Measurements from ENCODE around the gene C22orf23.
"Not testable (repeated sequence)": the region's sequence is repeated elsewhere in the genome, so short reads cannot be mapped to it uniquely, and the experiment has no call there.

Gene C22orf23

DNA sequence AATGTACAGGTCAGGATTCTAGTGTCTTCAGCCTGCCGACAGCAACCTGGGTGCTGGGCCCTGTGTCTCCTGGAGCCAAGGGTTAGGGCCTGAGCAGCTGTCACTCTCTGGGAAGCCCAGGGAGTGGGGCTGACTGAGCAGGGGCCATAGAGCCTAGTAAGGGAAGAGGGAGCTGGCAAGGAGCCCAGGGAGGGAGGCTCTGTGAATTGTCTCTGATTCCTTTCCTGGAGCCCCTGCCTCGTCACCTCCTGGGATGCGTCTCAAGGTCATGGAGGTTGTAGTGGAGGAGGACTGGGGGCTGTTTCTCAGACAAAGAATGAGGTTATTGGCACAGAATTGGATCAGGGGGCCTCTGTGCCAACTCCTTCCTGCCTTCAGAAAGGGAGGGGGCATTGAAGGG, 19.1 kb upstream of the C22orf23 start:
- in situ Hi-C loops (cut with MboI; ENCODE audit: low sequenced_read_pairs) = no loop called here
- DNase-seq (ENCODE audit: low spot score in 2 of 2) = no peak
- Histone ChIP-seq H3K4me3 (no peak overlapping the region), H3K27me3 (ENCODE audit: low read depth) (no peaks in the 10 kb centered on the region), H3K4me1 (no peaks in the 10 kb centered on the region), H3K9me3 (no peaks in the 10 kb centered on the region), H3K36me3 (replicated peaks) (peaks cover 12% of the 10 kb centered on the region)

DNA sequence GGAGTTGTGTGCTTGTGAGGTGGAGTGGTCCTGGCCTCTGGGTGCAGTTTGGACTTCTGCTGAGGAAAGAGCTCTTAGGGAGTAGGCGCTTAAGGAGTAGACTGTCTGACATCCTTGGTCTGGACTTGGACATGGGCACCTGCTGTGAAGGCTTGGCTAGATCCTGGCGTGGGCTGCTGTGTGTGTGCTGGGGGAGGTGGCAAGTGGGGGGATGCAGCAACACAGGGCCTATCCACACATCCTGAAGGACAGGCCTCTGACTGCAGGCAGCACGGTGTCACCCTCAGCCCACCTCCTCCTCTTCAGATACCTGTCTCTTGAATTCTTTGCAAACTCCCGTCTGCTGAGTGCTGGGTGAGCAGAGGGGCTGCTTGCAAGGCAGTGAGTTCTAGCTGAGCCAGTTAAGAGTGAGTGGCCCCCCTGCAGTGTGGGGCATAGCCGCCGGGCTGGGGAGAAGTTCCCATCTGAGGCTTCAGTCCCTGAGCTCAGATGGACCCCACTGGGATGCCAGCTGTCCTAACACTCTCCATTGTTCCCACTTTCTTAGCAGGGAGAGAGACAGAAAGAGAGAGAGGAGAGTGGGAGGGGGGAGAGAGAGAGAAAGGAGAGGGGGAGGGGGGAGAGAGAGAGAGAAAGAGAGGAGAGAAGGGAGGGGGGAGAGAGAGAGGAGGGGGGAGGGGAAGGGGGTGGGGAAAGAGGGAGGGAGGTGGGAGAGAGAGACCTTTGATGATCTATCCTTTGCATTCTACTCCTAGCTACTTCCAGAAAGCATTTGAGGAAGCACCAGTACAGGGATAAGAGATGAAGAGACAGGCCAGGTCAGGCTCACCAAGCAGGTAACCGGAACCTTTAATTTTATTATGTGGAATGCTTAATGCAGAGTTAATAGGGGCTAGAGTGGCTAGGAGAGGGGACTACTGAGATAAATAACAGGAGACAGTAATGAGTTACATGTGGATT, 18.4 kb upstream of the C22orf23 start:
- no peak for DNase-seq (ENCODE audit: low spot score in 2 of 2)
- Histone ChIP-seq H3K4me3 (no peak overlapping the region), H3K36me3 (replicated peaks) (peaks cover 20% of the 10 kb centered on the region), H3K9me3 (no peaks in the 10 kb centered on the region), H3K27me3 (ENCODE audit: low read depth) (no peaks in the 10 kb centered on the region), H3K4me1 (no peaks in the 10 kb centered on the region)
- in situ Hi-C loops (cut with MboI; ENCODE audit: low sequenced_read_pairs) = no loop called here

DNA sequence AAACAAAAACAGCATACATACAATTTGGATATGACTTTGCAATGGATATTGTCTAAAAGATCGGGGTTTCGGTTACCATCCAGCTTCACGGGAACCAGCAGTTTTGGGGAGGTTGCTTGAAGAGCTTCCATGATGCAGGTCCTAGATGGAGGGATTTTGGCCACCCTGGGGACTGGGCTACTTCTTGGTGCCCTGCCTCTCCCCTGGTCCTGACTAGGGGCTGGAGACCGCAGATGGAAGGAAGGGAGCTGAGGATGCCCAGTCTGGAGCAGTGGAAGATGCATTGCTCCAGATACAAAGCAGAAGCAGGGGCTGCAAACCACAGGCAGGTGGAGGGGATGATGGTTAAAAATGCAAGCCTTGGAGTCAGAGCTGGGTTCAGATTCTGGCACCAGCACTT, 17.5 kb upstream of the C22orf23 start:
- no peaks in the 10 kb centered on the region for H3K4me1 ChIP-seq
- peaks cover 29% of the 10 kb centered on the region for H3K36me3 ChIP-seq (replicated peaks)
- in situ Hi-C loops (cut with MboI; ENCODE audit: low sequenced_read_pairs) = no loop called here
- H3K4me3 ChIP-seq = no peak overlapping the region
- H3K27me3 ChIP-seq (ENCODE audit: low read depth) = no peaks in the 10 kb centered on the region
- DNase-seq (ENCODE audit: low spot score in 2 of 2) = no peak
- H3K9me3 ChIP-seq = no peaks in the 10 kb centered on the region

DNA sequence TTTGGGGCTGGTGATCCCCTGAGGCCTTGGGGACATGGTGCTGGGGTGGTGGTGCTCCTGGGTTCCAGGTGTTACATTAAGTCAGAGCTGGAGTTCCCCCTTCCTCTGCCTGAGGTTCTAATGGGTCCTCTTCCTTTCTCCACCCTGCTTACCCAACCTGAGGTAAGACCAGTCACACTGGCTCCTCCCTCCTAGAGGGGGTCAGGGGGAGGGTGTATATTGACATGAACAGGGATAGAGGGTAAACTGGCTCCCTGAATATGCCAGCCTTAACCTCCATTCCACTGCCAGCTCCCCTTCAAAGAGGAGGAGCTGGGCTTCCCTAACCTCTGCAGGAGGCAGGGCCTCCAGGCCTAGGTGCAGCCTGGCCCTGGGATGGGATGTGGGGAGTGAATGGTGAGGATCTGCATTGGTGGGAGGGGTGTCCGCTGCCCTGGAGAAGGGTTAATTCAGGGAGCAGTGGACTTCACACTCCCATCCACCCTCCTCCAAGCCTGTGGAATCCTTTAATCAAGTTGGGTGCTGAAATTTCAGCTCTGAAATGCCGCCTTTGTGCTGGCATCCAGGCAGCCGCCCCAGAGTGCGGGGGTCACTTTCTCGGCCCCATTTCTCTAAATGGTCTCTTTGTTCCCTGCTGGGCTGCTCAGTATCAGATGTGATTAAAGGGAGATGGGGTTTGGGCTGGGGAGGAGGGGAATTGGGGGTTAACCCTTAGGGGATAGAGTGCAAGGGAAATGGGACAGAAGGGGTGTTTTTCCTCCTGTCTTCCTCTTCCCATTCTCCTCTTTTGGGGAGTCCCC, 15.3 kb upstream of the C22orf23 start:
- no peaks in the 10 kb centered on the region for H3K27me3 ChIP-seq (ENCODE audit: low read depth)
- in situ Hi-C loops (cut with MboI; ENCODE audit: low sequenced_read_pairs) = no loop called here
- H3K36me3 ChIP-seq (replicated peaks) = peaks cover 42% of the 10 kb centered on the region
- H3K4me3 ChIP-seq = no peak overlapping the region
- no peaks in the 10 kb centered on the region for H3K9me3 ChIP-seq
- H3K4me1 ChIP-seq = no peaks in the 10 kb centered on the region
- DNase-seq (ENCODE audit: low spot score in 2 of 2) = no peak

DNA sequence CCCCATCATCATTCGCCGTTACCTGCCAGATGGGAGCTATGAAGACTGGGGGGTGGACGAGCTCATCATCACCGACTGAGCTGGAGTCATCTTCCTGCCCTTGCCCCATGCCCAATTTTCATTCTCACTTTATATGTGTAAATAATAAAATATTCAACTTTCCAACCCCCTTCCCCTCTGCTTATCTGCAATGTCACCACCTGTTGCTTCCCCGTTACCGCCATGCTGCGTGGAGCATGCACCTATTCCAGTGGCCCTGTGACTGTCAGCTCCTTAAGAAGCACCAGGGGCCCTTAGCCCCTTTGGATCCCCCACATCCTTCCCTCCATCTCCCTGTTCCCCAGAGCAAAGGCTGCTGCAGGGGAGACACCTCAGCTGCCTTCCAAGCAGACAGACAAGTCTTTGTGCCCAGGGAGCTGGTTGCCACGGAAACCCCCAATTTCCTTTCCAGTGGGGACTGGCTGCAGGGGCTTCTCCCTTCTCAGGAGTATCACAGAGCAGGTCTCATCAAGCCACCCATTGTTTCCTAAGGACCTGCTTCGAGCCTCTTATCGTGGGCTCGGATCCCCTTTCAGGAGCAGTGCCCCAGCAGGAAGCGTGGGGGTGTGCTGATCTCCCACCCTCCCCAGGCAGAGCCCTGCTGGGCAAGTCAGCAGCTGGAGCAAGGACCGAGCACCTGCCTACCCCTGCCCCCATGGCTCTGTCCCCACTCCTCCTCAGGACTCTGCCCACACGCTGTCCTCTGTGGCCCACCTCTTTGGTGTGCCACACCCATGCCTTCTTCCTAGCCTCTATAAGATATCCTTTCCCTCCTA, 14.4 kb upstream of the C22orf23 start:
- no peak for DNase-seq (ENCODE audit: low spot score in 2 of 2)

DNA sequence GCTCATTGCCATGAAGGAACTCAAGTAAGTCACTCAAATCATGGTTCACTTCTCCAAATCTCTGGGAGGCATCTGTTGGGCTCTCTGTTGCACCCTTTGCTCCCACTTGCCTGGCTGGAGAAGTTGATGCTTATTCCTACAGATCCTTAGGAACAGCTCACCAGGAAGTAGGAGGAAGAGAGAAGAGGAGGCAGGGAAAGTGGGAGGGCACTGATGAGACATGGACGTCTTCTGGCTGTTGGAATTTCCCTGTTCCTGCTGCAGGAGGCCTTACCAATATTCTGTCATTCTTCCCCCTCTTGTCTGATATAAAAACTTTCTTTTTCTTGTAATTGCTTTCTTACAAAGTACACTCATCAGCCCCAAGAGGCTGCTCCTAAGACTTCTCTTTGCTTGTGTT, 13.7 kb upstream of the C22orf23 start:
- H3K4me1 ChIP-seq = no peaks in the 10 kb centered on the region
- in situ Hi-C loops (cut with MboI; ENCODE audit: low sequenced_read_pairs) = no loop called here
- H3K36me3 ChIP-seq (replicated peaks) = peaks cover 55% of the 10 kb centered on the region
- no peak for DNase-seq (ENCODE audit: low spot score in 2 of 2)
- H3K27me3 ChIP-seq (ENCODE audit: low read depth) = no peaks in the 10 kb centered on the region
- H3K9me3 ChIP-seq = no peaks in the 10 kb centered on the region
- H3K4me3 ChIP-seq = no peak overlapping the region

More for the DNA sequence above, 14.4 kb upstream of the C22orf23 start:
- Histone ChIP-seq H3K36me3 (replicated peaks) (peaks cover 48% of the 10 kb centered on the region), H3K4me3 (no peak overlapping the region), H3K9me3 (no peaks in the 10 kb centered on the region), H3K27me3 (ENCODE audit: low read depth) (no peaks in the 10 kb centered on the region), H3K4me1 (no peaks in the 10 kb centered on the region)
- in situ Hi-C loops (cut with MboI; ENCODE audit: low sequenced_read_pairs) = no loop called here

DNA sequence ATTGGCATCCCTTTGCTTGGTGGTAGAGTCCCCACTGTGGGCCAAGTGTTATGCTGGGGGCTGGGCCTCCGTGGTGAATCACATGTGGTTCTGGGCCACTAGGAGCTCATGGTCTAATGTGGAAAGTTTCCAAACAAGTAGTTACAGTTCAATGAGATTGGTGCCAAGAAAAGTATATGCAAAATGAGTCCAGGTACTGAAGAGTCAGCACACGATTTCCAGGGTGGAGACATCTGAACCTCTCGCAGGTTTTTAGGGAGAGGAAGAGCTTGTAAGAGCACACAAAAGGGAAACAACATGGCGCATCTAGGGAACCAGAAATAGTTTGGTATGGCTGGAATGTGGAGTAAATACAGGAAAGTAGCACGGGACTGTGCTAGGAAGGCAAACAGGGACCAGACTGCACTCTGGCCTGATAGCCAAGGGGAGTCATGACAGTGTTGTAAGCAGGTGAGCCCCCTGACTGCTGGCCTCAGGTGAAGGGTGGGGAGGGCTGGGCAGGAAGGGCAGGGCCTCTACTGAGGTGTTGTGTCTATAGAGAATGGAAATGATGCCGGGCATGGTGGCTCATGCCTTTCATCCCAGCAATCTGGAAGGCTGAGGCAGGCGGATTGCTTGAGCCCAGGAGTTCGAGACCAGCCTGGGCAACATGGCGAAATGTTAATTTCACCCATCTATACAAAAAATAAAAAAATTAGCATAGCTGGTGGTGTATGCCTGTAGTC, 12.7 kb upstream of the C22orf23 start:
- H3K36me3 ChIP-seq (replicated peaks) = peaks cover 66% of the 10 kb centered on the region
- no peaks in the 10 kb centered on the region for H3K27me3 ChIP-seq (ENCODE audit: low read depth)
- in situ Hi-C loops (cut with MboI; ENCODE audit: low sequenced_read_pairs) = no loop called here

DNA sequence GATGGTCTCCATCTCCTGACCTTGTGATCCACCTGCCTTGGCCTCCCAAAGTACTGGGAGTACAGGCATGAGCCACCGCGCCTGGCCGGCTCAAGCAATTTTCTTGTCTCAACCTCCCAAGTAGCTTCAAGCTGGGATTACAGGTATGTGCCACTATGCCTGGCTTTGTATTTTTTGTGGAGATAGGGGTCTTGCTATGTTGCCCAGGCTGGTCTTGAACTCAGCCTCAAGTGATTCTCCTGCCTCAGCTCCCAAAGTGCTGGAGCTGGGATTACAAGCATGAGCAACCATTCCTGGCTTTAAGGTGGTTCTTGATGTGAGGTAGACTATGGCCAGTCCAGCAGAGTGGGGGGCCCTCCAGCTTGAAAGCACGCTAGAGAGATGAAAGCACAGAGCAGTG, 7.7 kb upstream of the C22orf23 start:
- H3K4me1 ChIP-seq = no peaks in the 10 kb centered on the region
- H3K36me3 ChIP-seq (replicated peaks) = peaks cover 71% of the 10 kb centered on the region
- no peak for DNase-seq (ENCODE audit: low spot score in 2 of 2)
- in situ Hi-C loops (cut with MboI; ENCODE audit: low sequenced_read_pairs) = no loop called here
- H3K4me3 ChIP-seq = no peak overlapping the region
- H3K27me3 ChIP-seq (ENCODE audit: low read depth) = no peaks in the 10 kb centered on the region
- no peaks in the 10 kb centered on the region for H3K9me3 ChIP-seq

More for the DNA sequence above, 12.7 kb upstream of the C22orf23 start:
- DNase-seq (ENCODE audit: low spot score in 2 of 2) = no peak
- H3K9me3 ChIP-seq = no peaks in the 10 kb centered on the region
- no peaks in the 10 kb centered on the region for H3K4me1 ChIP-seq
- no peak overlapping the region for H3K4me3 ChIP-seq

DNA sequence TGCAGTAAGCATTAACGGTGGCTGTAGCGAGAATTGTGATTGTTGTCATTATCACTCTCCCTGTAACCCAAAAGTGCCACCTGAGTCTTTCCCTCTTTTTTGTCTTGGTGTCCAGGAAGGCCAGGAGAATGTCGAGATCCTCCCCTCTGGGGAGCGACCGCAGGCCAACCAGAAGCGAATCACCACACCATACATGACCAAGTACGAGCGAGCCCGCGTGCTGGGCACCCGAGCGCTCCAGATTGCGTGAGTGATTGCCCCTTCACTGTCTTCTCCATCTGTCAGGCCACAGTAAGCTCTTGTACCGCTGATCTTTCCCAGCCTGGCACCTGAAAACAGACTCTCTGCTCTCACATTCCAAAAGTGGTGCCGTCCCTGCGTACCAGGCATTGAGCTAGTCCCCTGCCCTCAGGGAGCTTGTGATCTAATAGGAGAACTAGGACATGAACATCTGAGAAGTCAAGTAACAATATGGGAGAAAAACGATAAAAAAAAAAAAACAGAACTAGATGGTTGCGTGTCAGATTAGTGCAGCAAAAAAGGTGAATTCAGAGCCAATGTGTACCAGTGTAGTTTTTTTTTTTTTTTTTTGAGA, 5.9 kb upstream of the C22orf23 start:
- in situ Hi-C loops (cut with MboI; ENCODE audit: low sequenced_read_pairs) = loop anchor here (10.0 kb wide), 1 partner anchor 145 kb away; no protein-coding TSS in a partner anchor
- no peak for DNase-seq (ENCODE audit: low spot score in 2 of 2)
- H3K4me1 ChIP-seq = peaks cover 5% of the 10 kb centered on the region
- H3K4me3 ChIP-seq = no peak overlapping the region
- no peaks in the 10 kb centered on the region for H3K27me3 ChIP-seq (ENCODE audit: low read depth)
- no peaks in the 10 kb centered on the region for H3K9me3 ChIP-seq
- H3K36me3 ChIP-seq (replicated peaks) = peaks cover 59% of the 10 kb centered on the region

DNA sequence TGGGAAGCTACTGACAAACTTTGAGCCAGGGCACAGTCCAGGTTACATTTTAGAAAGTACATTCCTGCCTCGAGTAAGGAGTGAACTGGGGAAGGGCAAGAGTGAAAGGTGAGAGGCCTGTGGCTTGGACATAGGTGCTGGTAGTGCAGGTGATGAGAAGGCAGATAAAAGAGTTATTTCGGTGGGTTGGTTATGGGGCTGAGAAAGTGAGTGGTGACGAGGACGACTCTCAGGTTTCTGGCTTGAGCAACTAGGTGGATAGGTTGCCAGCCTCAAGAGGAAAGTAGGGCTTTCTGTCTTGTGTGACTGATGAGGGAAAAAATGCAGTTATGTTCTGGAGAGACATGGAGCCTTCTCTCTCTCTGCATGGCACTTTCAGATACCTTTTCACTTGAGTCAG, 3.8 kb upstream of the C22orf23 start:
- Histone ChIP-seq H3K27me3 (ENCODE audit: low read depth) (no peaks in the 10 kb centered on the region), H3K4me3 (no peak overlapping the region), H3K36me3 (replicated peaks) (peaks cover 52% of the 10 kb centered on the region), H3K9me3 (no peaks in the 10 kb centered on the region), H3K4me1 (peaks cover 5% of the 10 kb centered on the region)
- in situ Hi-C loops (cut with MboI; ENCODE audit: low sequenced_read_pairs) = loop anchor here (10.0 kb wide), 1 partner anchor 142 kb away; no protein-coding TSS in a partner anchor
- DNase-seq (ENCODE audit: low spot score in 2 of 2) = no peak

DNA sequence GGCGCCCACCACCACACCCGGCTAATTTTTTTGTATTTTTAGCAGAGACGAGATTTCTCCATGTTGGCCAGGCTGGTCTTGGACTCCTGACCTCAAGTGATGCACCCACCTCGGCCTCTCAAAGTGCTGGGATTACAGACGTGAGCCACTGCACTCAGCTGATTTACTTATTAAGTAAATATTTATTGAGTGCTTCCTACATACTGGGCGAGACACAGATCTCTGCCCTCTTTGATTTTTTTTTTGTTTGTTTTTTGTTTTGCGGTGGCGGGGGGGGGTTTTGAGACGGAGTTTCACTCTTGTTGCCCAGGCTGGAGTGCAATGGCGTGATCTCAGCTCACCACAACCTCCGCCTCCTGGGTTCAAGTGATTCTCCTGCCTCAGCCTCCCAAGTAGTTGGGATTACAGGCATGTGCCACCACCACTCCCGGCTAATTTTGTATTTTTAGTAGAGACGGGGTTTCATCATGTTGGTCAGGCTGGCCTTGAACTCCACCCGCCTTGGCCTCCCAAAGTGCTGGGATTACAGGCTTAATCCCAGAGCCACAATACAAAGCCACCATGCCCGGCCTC, 2.5 kb upstream of the C22orf23 start:
- H3K4me1 ChIP-seq; H3K4me3 ChIP-seq; H3K27me3 ChIP-seq (ENCODE audit: low read depth); DNase-seq (ENCODE audit: low spot score in 2 of 2); H3K9me3 ChIP-seq: not testable (repeated sequence)
- peaks cover 38% of the 10 kb centered on the region for H3K36me3 ChIP-seq (replicated peaks)
- in situ Hi-C loops (cut with MboI; ENCODE audit: low sequenced_read_pairs) = loop anchor here (10.0 kb wide), 1 partner anchor 141 kb away; no protein-coding TSS in a partner anchor

DNA sequence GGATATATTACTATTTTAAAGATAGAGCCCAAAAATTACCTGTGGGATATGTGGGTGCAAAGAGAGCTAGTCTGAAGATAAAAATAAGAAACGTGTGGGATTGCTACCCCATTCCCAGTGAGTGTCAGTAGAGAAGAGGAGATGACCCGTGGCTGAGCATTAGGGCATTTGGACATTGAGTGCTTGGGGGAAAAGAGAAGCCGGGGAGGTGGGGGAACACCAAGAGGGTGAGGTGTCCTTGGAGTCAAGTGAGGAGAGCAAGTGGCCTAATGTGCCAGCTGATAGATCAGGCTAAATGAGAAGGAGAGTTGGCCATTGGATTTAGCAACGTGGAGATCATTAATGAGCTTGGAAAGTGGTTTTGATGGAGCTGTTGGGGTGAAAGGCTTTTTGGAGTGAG, 1.3 kb upstream of the C22orf23 start:
- Histone ChIP-seq H3K4me1 (peaks cover 5% of the 10 kb centered on the region), H3K36me3 (replicated peaks) (peaks cover 33% of the 10 kb centered on the region), H3K27me3 (ENCODE audit: low read depth) (no peaks in the 10 kb centered on the region), H3K4me3 (peak overlapping the region; percentile 100), H3K9me3 (no peaks in the 10 kb centered on the region)
- in situ Hi-C loops (cut with MboI; ENCODE audit: low sequenced_read_pairs) = loop anchor here (10.0 kb wide), 1 partner anchor 140 kb away; no protein-coding TSS in a partner anchor
- DNase-seq (ENCODE audit: low spot score in 2 of 2) = no peak

All from HAP-1 (cell line).